ENCODE results near the gene LRRC55. TPM values are rescaled to one million over a fixed set of nuclear protein-coding genes. Genes with fewer than 3 reads are reported as not detected.
"Not testable (repeated sequence)": the region's sequence is repeated elsewhere in the genome, so short reads cannot be mapped to it uniquely, and the experiment has no call there.

Gene LRRC55
- total RNA-seq, 3 donors from 2014 or later: not detected

DNA sequence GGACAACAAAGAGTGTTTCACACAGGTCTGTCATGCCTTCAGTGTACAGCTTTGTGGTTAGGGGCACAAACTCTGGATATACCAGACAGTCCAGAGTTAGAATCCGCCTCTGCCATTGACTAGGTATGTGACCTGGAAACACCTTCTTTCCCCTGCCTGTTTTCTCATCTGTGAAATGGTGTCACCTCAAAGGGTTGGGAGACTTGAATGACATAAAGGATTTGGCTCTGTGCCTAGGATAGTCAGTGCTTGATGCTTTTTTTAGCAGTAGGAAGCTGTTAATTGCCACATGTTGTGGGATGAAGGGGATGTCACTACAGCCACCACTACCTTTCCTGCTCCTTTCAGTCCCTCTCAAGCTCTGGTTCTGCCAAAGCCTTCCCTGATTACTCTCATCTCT lies 17.4 kb upstream of the LRRC55 start:
- Histone ChIP-seq H3K9me3 (no peaks in the 10 kb centered on the region), H3K36me3 (no peaks in the 10 kb centered on the region), H3K27ac (no peak overlapping the region), H3K4me1 (no peaks in the 10 kb centered on the region), H3K4me3 (no peak overlapping the region), H3K27me3 (peaks cover 0 to 14% of the 10 kb centered on the region in 2 donors)
- intact Hi-C loops (cut with DNase I; ENCODE audit: low total_unique reads): no loop called here
- TF ChIP-seq, protein P1, sequence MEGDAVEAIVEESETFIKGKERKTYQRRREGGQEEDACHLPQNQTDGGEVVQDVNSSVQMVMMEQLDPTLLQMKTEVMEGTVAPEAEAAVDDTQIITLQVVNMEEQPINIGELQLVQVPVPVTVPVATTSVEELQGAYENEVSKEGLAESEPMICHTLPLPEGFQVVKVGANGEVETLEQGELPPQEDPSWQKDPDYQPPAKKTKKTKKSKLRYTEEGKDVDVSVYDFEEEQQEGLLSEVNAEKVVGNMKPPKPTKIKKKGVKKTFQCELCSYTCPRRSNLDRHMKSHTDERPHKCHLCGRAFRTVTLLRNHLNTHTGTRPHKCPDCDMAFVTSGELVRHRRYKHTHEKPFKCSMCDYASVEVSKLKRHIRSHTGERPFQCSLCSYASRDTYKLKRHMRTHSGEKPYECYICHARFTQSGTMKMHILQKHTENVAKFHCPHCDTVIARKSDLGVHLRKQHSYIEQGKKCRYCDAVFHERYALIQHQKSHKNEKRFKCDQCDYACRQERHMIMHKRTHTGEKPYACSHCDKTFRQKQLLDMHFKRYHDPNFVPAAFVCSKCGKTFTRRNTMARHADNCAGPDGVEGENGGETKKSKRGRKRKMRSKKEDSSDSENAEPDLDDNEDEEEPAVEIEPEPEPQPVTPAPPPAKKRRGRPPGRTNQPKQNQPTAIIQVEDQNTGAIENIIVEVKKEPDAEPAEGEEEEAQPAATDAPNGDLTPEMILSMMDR (IDR thresholded peaks at IDR 0.05): no peak
- TF ChIP-seq POLR2AphosphoS5 (IDR thresholded peaks at IDR 0.05): no peak
- no peak for TF ChIP-seq POLR2A (IDR thresholded peaks at IDR 0.05)
- no peak for DNase-seq (ENCODE audit: low spot score in 2 of 2)

DNA sequence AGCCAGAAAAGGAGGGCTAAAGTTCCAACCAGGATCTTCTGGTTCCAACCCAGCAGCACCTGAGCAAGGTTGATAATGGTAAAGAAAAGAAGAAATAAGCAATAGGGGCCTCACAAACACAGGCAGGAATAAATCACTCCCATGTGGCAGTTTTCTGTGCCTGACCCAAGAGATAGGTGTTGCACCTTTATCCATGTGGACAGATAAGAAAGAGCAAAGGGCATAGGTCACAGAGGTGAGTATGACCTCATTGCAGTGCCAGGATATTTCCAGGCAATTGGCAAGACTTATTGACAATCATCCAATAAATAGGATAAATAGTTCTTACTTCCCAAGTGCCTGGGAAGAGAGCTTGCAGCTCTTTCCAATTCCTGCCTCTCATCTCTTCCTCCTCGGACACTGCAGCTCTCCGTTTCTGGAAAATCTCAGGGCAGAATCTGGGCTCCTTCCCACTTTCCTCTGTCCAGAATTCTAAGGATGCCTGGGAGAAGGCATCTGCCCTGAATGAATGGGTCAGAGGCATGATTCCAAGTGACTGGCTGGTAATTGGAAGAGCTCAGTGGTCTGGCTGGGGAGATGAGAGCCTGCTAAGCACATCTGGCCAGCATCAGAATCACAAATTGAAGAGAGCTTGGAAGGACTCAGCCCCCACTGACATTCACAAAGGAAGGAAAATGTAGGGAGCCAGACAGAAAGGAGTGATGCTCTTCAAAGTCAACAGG lies 14.5 kb upstream of the LRRC55 start:
- Histone ChIP-seq H3K27ac (no peak overlapping the region), H3K4me1 (no peaks in the 10 kb centered on the region), H3K27me3 (peaks cover 0 to 14% of the 10 kb centered on the region in 2 donors), H3K4me3 (no peak overlapping the region), H3K36me3 (no peaks in the 10 kb centered on the region), H3K9me3 (peaks cover 3 to 4% of the 10 kb centered on the region in 2 donors)
- TF ChIP-seq, protein P1 (IDR thresholded peaks at IDR 0.05): no peak
- TF ChIP-seq POLR2AphosphoS5 (IDR thresholded peaks at IDR 0.05) (no peak), POLR2A (IDR thresholded peaks at IDR 0.05) (no peak)
- DNase-seq (ENCODE audit: low spot score in 2 of 2): no peak
- intact Hi-C loops (cut with DNase I; ENCODE audit: low total_unique reads): no loop called here

DNA sequence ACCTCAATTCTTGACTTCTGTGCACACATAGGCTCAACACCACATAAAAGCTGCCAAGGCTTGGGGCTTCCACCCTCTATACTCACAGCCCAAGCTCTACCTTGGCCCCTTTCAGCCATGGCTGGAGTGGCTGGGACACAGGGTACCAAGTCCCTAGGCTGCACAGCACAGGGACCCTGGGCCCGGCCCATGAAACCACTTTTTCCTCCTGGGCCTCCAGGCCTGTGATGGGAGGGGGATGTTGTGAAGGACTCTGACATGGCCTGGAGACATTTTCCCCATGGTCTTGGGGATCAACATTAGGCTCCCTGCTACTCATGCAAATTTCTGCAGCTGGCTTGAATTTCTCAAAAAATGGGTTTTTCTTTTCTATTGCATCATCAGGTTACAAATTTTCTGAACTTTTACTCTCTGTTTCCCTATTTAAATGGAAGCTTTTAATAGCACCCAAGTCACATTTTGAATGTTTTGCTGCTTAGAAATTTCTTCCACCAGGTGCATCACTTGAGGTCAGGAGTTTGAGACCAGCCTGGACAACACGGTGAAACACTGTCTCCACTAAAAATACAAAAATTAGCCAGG lies 11.9 kb upstream of the LRRC55 start:
- H3K4me1 ChIP-seq; DNase-seq (ENCODE audit: low spot score in 2 of 2); H3K9me3 ChIP-seq; H3K27me3 ChIP-seq; H3K36me3 ChIP-seq; H3K4me3 ChIP-seq; intact Hi-C loops (cut with DNase I; ENCODE audit: low total_unique reads); H3K27ac ChIP-seq: not testable (repeated sequence)

DNA sequence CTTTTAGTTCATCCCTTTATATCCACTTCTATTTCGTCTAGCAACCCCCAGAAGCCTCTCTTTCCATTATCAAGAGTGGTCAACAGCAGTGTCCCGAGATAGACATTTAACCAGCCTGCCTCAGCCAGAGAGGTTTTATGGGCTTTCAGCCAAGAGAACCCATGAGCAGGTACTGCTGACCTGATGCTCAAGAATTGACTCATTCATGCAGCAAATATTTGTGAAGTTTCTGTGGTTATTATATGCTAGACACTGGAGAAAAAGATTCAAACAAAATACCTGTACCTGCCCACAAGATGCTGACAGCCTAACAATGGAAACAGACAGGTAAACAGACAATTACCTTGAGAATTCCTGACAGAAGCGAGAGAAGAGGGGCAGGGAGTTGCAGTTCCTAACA lies 9.7 kb upstream of the LRRC55 start:
- DNase-seq (ENCODE audit: low spot score in 2 of 2): no peak
- Histone ChIP-seq H3K4me1 (no peaks in the 10 kb centered on the region), H3K4me3 (no peak overlapping the region), H3K9me3 (peaks cover 3 to 4% of the 10 kb centered on the region in 2 donors), H3K36me3 (no peaks in the 10 kb centered on the region), H3K27me3 (peaks cover 0 to 9% of the 10 kb centered on the region in 2 donors), H3K27ac (no peak overlapping the region)
- intact Hi-C loops (cut with DNase I; ENCODE audit: low total_unique reads): no loop called here
- TF ChIP-seq POLR2AphosphoS5 (IDR thresholded peaks at IDR 0.05): no peak
- TF ChIP-seq, protein P1 (IDR thresholded peaks at IDR 0.05): no peak
- no peak for TF ChIP-seq POLR2A (IDR thresholded peaks at IDR 0.05)

DNA sequence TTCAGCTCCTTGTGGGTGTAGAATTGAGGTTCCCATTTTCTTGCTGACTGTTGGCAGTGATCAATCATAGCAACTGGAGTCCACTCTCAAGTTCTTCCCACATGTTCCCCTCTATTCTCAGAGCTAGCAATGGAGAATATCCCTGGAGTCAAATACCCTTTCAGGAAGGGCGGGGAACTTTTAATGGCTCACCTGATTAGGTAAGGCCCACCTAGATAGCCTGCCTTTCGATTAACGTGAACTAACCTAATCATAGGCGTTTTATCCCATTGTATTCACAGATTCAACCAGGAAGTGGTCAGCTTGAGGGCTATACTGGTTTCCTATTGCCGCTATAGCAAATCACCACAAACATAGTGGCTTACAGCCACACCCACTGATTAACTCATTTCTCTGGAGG lies 7.1 kb upstream of the LRRC55 start:
- H3K9me3 ChIP-seq: peaks cover 2% of the 10 kb centered on the region in 2 donors
- intact Hi-C loops (cut with DNase I; ENCODE audit: low total_unique reads): no loop called here
- no peak for DNase-seq (ENCODE audit: low spot score in 2 of 2)
- H3K4me1 ChIP-seq: no peaks in the 10 kb centered on the region
- TF ChIP-seq, protein P1 (IDR thresholded peaks at IDR 0.05): no peak
- TF ChIP-seq POLR2AphosphoS5 (IDR thresholded peaks at IDR 0.05) (no peak), POLR2A (IDR thresholded peaks at IDR 0.05) (no peak)
- no peak overlapping the region for H3K27ac ChIP-seq
- H3K4me3 ChIP-seq: no peak overlapping the region
- no peaks in the 10 kb centered on the region for H3K36me3 ChIP-seq
- peaks cover 0 to 11% of the 10 kb centered on the region in 2 donors for H3K27me3 ChIP-seq
